ENCODE results near the gene CYFIP2. TPM values are rescaled to one million over a fixed set of nuclear protein-coding genes. Genes with fewer than 3 reads are reported as not detected.

Gene CYFIP2
- total RNA-seq, 1 donor from 2014 or later: 37.4 TPM

GRCh38 chr5:157336423-157336744, 70.5 kb downstream of the CYFIP2 start:
- peaks cover 7% of the 10 kb centered on the region for H3K36me3 Mint-ChIP-seq (ENCODE audit: low read depth)
- no peaks in the 10 kb centered on the region for H3K27me3 Mint-ChIP-seq (ENCODE audit: low read depth)
- TF ChIP-seq CTCF (IDR thresholded peaks at IDR 0.05): no peak
- no peak overlapping the region for H3K4me3 Mint-ChIP-seq (ENCODE audit: unreplicated experiment)
- DNase-seq (ENCODE audit: low spot score): no peak
- H3K9me3 Mint-ChIP-seq (ENCODE audit: low read depth): peaks cover 5% of the 10 kb centered on the region
- H3K4me1 Mint-ChIP-seq (ENCODE audit: low read depth): peaks cover 20% of the 10 kb centered on the region
- peak overlapping the region; percentile 45 for H3K27ac Mint-ChIP-seq (ENCODE audit: unreplicated experiment)

- DNase-seq (ENCODE audit: low spot score): no peak
- peaks cover 5% of the 10 kb centered on the region for H3K9me3 Mint-ChIP-seq (ENCODE audit: low read depth)
- H3K36me3 Mint-ChIP-seq (ENCODE audit: low read depth): peaks cover 4% of the 10 kb centered on the region
- H3K27me3 Mint-ChIP-seq (ENCODE audit: low read depth): no peaks in the 10 kb centered on the region
- H3K4me3 Mint-ChIP-seq (ENCODE audit: unreplicated experiment): no peak overlapping the region
- no peak for TF ChIP-seq CTCF (IDR thresholded peaks at IDR 0.05)
- no peak overlapping the region for H3K27ac Mint-ChIP-seq (ENCODE audit: unreplicated experiment)
- H3K4me1 Mint-ChIP-seq (ENCODE audit: low read depth): peaks cover 20% of the 10 kb centered on the region
Measured at GRCh38 chr5:157339409-157339808, 73.5 kb downstream of the CYFIP2 start.

- H3K4me3 Mint-ChIP-seq (ENCODE audit: unreplicated experiment): no peak overlapping the region
- DNase-seq (ENCODE audit: low spot score): no peak
- peaks cover 7% of the 10 kb centered on the region for H3K4me1 Mint-ChIP-seq (ENCODE audit: low read depth)
- H3K9me3 Mint-ChIP-seq (ENCODE audit: low read depth): peaks cover 5% of the 10 kb centered on the region
- no peaks in the 10 kb centered on the region for H3K27me3 Mint-ChIP-seq (ENCODE audit: low read depth)
- H3K36me3 Mint-ChIP-seq (ENCODE audit: low read depth): peaks cover 4% of the 10 kb centered on the region
- peak; percentile 74 for TF ChIP-seq CTCF (IDR thresholded peaks at IDR 0.05)
- H3K27ac Mint-ChIP-seq (ENCODE audit: unreplicated experiment): no peak overlapping the region
Measured at GRCh38 chr5:157342822-157343402, 77.0 kb downstream of the CYFIP2 start.

- no peak for TF ChIP-seq CTCF (IDR thresholded peaks at IDR 0.05)
- peaks cover 8% of the 10 kb centered on the region for H3K4me1 Mint-ChIP-seq (ENCODE audit: low read depth)
- H3K36me3 Mint-ChIP-seq (ENCODE audit: low read depth): peaks cover 4% of the 10 kb centered on the region
- H3K27me3 Mint-ChIP-seq (ENCODE audit: low read depth): no peaks in the 10 kb centered on the region
- H3K4me3 Mint-ChIP-seq (ENCODE audit: unreplicated experiment): no peak overlapping the region
- no peak overlapping the region for H3K27ac Mint-ChIP-seq (ENCODE audit: unreplicated experiment)
- DNase-seq (ENCODE audit: low spot score): no peak
- H3K9me3 Mint-ChIP-seq (ENCODE audit: low read depth): peaks cover 5% of the 10 kb centered on the region
Measured at GRCh38 chr5:157343842-157344790, 78.2 kb downstream of the CYFIP2 start.

DNA sequence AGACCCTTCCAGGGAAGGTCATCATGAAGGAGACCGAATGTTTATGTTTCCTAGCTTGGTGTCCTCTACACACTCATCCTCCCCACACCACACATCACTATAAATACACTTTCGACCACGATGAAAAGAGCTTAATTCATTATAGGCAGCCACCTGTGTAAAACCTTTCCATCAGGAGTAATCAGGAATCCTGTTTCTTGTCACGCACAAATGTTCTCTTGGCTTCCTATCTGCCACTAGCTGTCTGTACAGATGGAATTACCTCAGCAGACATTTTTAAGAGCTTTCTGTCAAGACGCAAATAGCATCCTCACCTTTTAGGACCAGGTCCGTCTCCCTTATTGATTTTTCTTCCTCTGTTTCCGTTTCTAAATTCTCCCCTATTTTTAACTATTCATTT, 79.1 kb downstream of the CYFIP2 start:
- H3K27ac Mint-ChIP-seq (ENCODE audit: unreplicated experiment): no peak overlapping the region
- TF ChIP-seq CTCF (IDR thresholded peaks at IDR 0.05): no peak
- H3K27me3 Mint-ChIP-seq (ENCODE audit: low read depth): no peaks in the 10 kb centered on the region
- no peak for DNase-seq (ENCODE audit: low spot score)
- no peak overlapping the region for H3K4me3 Mint-ChIP-seq (ENCODE audit: unreplicated experiment)
- H3K9me3 Mint-ChIP-seq (ENCODE audit: low read depth): peaks cover 3% of the 10 kb centered on the region
- H3K36me3 Mint-ChIP-seq (ENCODE audit: low read depth): peaks cover under 1% of the 10 kb centered on the region
- H3K4me1 Mint-ChIP-seq (ENCODE audit: low read depth): peaks cover 8% of the 10 kb centered on the region
